Keratinocyte (primary cell): ENCODE results near the gene APBB1. TPM values are rescaled to one million over a fixed set of nuclear protein-coding genes. Genes with fewer than 3 reads are reported as not detected.

Source experiments
- DNase-seq: peaks from one replicate; pipeline ENCODE4 v3.0.0-alpha.2; 2011; ENCODE audit warnings: low read depth, missing footprints, low spot score
- FAIRE-seq: peaks from 2 replicates; lab custom pipeline; 2011; peaks lifted over from hg19 to GRCh38; lab: Jason Lieb, UNC
- H2AFZ ChIP-seq: 2 replicates; pipeline ENCODE4 v1.6.0; 2012; ENCODE audit warnings: low read length, control low read depth, inconsistent platforms; ENCODE audit not compliant: control insufficient read depth
- H3K27ac ChIP-seq: 2 replicates; pipeline ENCODE4 v1.5.1; 2011; ENCODE audit warnings: low read length; ENCODE audit not compliant: control insufficient read depth, insufficient read depth
- H3K27me3 ChIP-seq: 3 replicates; pipeline ENCODE4 v1.6.0; 2011; ENCODE audit warnings: low read length; ENCODE audit not compliant: control insufficient read depth, insufficient read depth; ENCODE audit errors: extremely low read depth
- H3K36me3 ChIP-seq, 2 experiments: 2 replicates in 1 of 2; 3 replicates in 1 of 2; pipeline ENCODE4 v1.5.1; 2011; ENCODE audit warnings: low read length in 2 of 2, mild to moderate bottlenecking in 1 of 2; ENCODE audit not compliant: control insufficient read depth in 2 of 2, insufficient read depth in 2 of 2; ENCODE audit errors: extremely low read depth in 1 of 2
- H3K4me1 ChIP-seq: 3 replicates; pipeline ENCODE4 v1.5.1; 2011; ENCODE audit warnings: low read length; ENCODE audit not compliant: control insufficient read depth, insufficient read depth; ENCODE audit errors: extremely low read depth
- H3K4me2 ChIP-seq: 3 replicates; pipeline ENCODE4 v1.6.0; 2011; ENCODE audit warnings: low read depth, low read length; ENCODE audit not compliant: control insufficient read depth, insufficient read depth; ENCODE audit errors: extremely low read depth
- H3K4me3 ChIP-seq, 3 experiments: fragments of 200-600 bp in 1 of 3; sonication (generic) in 1 of 3; 2 replicates in 2 of 3; 3 replicates in 1 of 3; pipeline ENCODE4 v1.5.1; 2011 to 2016; ENCODE audit warnings: low read length in 3 of 3, mild to moderate bottlenecking in 3 of 3, control low read depth in 2 of 3, inconsistent platforms in 1 of 3, low read depth in 1 of 3, mixed read lengths in 1 of 3, mixed run types in 1 of 3, moderate library complexity in 1 of 3; ENCODE audit not compliant: control insufficient read depth in 2 of 3, insufficient read depth in 2 of 3; ENCODE audit errors: extremely low read depth in 1 of 3
- H3K79me2 ChIP-seq: 2 replicates; pipeline ENCODE4 v1.6.0; 2012; ENCODE audit warnings: low read length; ENCODE audit not compliant: control insufficient read depth, insufficient read depth
- H3K9ac ChIP-seq: 3 replicates; pipeline ENCODE4 v1.6.0; 2011; ENCODE audit warnings: low read length; ENCODE audit not compliant: control insufficient read depth, insufficient read depth; ENCODE audit errors: extremely low read depth
- H3K9me1 ChIP-seq: 3 replicates; pipeline ENCODE4 v1.6.0; 2011; ENCODE audit warnings: low read length; ENCODE audit not compliant: control insufficient read depth, insufficient read depth; ENCODE audit errors: extremely low read depth
- H3K9me3 ChIP-seq: 2 replicates; pipeline ENCODE4 v1.5.1; 2012; ENCODE audit warnings: low read depth, low read length; ENCODE audit not compliant: control insufficient read depth
- H4K20me1 ChIP-seq: 3 replicates; pipeline ENCODE4 v1.6.0; 2011; ENCODE audit warnings: low read length; ENCODE audit not compliant: control insufficient read depth, insufficient read depth; ENCODE audit errors: extremely low read depth
- EZH2 ChIP-seq: IDR thresholded peaks from one replicate; pipeline ENCODE4 v1.6.1; 2012; ENCODE audit warnings: inconsistent platforms, mild to moderate bottlenecking, low read length, moderate library complexity
- dilution Hi-C: fragments of 300-500 bp; cut with MboI; formaldehyde crosslinking; loops from one replicate; pipeline ENCODE4 v1.7.0; 2020; ENCODE audit warnings: low sequenced_read_pairs; ENCODE audit not compliant: extremely low pct_ligation_motif_present
- polyA plus RNA-seq, 5 experiments: library from polyadenylated mRNA; depleted of rRNA in 3 of 5; stranded (reverse) in 3 of 5; stranded (forward) in 1 of 5; unstranded in 1 of 5; fragments of >200 nt; gene quantifications; 1 replicate in 1 of 5; 2 replicates in 3 of 5; 3 replicates in 1 of 5; pipeline versions ENCODE4 v1.2.1 to v1.2.3, GENCODE V29; 2011 to 2012; ENCODE audit warnings: missing spikeins in 2 of 5, low read depth in 1 of 5, low replicate concordance in 1 of 5
- TF ChIP-seq, protein P1 (sequence below), 3 experiments: IDR thresholded peaks in 1 of 3; conservative IDR thresholded peaks in 1 of 3; optimal IDR thresholded peaks in 1 of 3; 2 replicates in 2 of 3; 3 replicates in 1 of 3; pipeline versions ENCODE3 to v1.5.1; 2011; ENCODE audit warnings: low read length in 3 of 3, mild to moderate bottlenecking in 3 of 3, moderate library complexity in 2 of 3, control low read depth in 1 of 3, inconsistent platforms in 1 of 3; ENCODE audit not compliant: insufficient read depth in 2 of 3; ENCODE audit errors: extremely low read depth in 1 of 3

Gene APBB1
- polyA plus RNA-seq, 1 donor (not counting 4 experiments of a cell fraction or from before 2014, with no cell fraction given), result 3.7 TPM

DNA sequence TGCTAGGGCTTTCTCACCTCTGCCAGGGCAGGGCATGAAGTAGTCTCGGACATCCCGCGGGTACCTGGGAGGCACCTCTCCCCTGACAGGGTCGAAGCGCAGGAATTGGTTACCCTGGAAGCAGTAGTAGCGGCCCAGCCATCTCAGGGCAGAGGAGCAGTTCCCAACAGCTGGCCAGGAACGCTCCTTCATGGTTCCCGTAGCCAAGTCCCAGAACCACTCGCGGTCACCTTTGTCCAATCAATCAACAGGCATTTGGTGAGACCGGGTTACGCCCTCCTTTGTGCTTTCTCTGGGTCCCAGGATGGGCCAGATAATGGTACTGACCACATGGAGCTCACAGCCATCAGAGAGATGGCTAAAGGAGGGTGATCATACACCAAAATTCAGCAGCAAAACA is 18.5 kb upstream of the APBB1 start:
- Histone ChIP-seq H2AFZ (no peak overlapping the region), H3K27me3 (no peaks in the 10 kb centered on the region), H3K79me2 (no peaks in the 10 kb centered on the region), H3K9me3 (no peaks in the 10 kb centered on the region), H3K9me1 (no peaks in the 10 kb centered on the region), H3K4me3 (no peak overlapping the region), H3K36me3 (no peaks in the 10 kb centered on the region), H3K4me1 (no peaks in the 10 kb centered on the region), H3K27ac (no peak overlapping the region), H4K20me1 (no peaks in the 10 kb centered on the region), H3K9ac (no peak overlapping the region), H3K4me2 (no peak overlapping the region)
- TF ChIP-seq, protein P1, sequence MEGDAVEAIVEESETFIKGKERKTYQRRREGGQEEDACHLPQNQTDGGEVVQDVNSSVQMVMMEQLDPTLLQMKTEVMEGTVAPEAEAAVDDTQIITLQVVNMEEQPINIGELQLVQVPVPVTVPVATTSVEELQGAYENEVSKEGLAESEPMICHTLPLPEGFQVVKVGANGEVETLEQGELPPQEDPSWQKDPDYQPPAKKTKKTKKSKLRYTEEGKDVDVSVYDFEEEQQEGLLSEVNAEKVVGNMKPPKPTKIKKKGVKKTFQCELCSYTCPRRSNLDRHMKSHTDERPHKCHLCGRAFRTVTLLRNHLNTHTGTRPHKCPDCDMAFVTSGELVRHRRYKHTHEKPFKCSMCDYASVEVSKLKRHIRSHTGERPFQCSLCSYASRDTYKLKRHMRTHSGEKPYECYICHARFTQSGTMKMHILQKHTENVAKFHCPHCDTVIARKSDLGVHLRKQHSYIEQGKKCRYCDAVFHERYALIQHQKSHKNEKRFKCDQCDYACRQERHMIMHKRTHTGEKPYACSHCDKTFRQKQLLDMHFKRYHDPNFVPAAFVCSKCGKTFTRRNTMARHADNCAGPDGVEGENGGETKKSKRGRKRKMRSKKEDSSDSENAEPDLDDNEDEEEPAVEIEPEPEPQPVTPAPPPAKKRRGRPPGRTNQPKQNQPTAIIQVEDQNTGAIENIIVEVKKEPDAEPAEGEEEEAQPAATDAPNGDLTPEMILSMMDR (optimal IDR thresholded peaks at IDR 0.05 in 1 of 3, IDR thresholded peaks at IDR 0.05 in 1 of 3, conservative IDR thresholded peaks at IDR 0.05 in 1 of 3; ENCODE audit: extremely low read depth in 1 of 3, insufficient read depth in 2 of 3, low read length in 3 of 3), result no peak
- no peak for TF ChIP-seq EZH2
- dilution Hi-C loops, result no loop called here
- FAIRE-seq, result no peak
- no peak for DNase-seq

DNA sequence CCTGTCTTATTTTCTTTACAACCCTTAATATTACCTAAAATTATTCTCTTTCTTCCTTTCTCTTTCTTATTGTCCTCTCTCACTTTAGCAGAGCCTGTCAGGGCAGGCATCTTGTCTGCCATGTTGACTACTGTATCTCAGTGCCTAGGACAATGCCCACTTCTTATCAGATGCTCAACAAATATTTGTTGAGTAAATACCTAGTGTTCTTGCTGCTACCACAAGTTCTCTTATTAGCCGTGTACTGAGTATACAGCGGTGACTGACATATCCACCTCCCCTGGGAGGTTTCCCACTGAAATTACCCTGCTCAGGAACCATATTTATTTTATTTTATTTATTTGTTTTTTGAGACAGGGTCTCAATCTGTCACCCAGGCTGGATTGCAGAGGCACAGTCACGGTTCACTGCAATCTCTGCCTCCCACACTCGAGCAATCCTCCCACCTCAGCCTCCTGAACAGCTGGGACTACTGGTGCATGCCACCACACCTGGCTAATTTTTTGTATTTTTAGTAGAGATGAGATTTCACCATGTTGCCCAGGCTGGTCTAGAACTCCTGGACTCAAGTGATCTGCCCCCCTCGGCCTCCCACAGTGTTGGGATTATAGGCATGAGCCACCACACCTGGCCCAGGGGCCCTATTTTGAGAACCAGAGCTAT is 15.2 kb upstream of the APBB1 start:
- no peak overlapping the region for H3K4me3 ChIP-seq
- H4K20me1 ChIP-seq, result no peaks in the 10 kb centered on the region
- H3K9me1 ChIP-seq, result no peaks in the 10 kb centered on the region
- H3K4me1 ChIP-seq, result peaks cover 8% of the 10 kb centered on the region
- H3K9ac ChIP-seq, result no peak overlapping the region
- no peaks in the 10 kb centered on the region for H3K36me3 ChIP-seq
- no peak overlapping the region for H3K4me2 ChIP-seq
- no peaks in the 10 kb centered on the region for H3K9me3 ChIP-seq
- H3K79me2 ChIP-seq, result no peaks in the 10 kb centered on the region
- no peaks in the 10 kb centered on the region for H3K27me3 ChIP-seq
- dilution Hi-C loops, result no loop called here
- H2AFZ ChIP-seq, result no peak overlapping the region
- H3K27ac ChIP-seq, result no peak overlapping the region
- TF ChIP-seq, protein P1 (optimal IDR thresholded peaks at IDR 0.05 in 1 of 3, IDR thresholded peaks at IDR 0.05 in 1 of 3, conservative IDR thresholded peaks at IDR 0.05 in 1 of 3; ENCODE audit: extremely low read depth in 1 of 3, insufficient read depth in 2 of 3, low read length in 3 of 3), result no peak
- TF ChIP-seq EZH2, result no peak
- FAIRE-seq, result no peak
- no peak for DNase-seq
